LNCaP clone FGC (cell line): Measurements from ENCODE around the gene SLC23A2.
"Not testable (repeated sequence)": the region's sequence is repeated elsewhere in the genome, so short reads cannot be mapped to it uniquely, and the experiment has no call there.

Experiments
- DNase-seq: peaks from one replicate; pipeline ENCODE4 v3.0.0-alpha.2; 2011; ENCODE audit warnings: low read depth
- H3K4me3 ChIP-seq: 2 replicates; pipeline ENCODE4 v1.5.1; 2011; ENCODE audit warnings: mild to moderate bottlenecking, low read depth, low read length, control low read depth
- TF ChIP-seq, protein P1 (sequence below): IDR thresholded peaks from 2 replicates; pipeline ENCODE4 v1.5.1; 2012; ENCODE audit warnings: mild to moderate bottlenecking; ENCODE audit not compliant: control insufficient read depth, insufficient read depth; ENCODE audit errors: extremely low read depth

SLC23A2 gene

DNA sequence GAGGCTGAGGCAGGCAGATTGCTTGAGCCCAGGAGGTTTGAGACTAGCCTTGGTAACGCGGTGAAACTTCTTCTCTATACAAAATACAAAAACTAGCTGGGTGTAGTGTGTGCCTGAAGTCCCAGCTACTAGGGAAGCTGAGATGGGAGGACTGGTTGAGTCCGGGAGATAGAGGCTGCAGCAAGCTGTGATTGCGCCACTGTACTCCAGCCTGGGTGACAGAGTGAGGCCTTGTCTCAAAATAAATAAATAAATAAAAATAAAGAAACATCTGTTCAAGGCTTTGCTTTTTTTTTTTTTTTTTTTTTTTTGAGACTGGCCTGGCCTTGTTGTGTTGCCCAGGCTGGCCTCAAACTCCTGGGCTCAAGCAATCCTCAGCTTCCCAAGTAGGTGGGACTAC is 23.7 kb upstream of the SLC23A2 start:
- TF ChIP-seq, protein P1, sequence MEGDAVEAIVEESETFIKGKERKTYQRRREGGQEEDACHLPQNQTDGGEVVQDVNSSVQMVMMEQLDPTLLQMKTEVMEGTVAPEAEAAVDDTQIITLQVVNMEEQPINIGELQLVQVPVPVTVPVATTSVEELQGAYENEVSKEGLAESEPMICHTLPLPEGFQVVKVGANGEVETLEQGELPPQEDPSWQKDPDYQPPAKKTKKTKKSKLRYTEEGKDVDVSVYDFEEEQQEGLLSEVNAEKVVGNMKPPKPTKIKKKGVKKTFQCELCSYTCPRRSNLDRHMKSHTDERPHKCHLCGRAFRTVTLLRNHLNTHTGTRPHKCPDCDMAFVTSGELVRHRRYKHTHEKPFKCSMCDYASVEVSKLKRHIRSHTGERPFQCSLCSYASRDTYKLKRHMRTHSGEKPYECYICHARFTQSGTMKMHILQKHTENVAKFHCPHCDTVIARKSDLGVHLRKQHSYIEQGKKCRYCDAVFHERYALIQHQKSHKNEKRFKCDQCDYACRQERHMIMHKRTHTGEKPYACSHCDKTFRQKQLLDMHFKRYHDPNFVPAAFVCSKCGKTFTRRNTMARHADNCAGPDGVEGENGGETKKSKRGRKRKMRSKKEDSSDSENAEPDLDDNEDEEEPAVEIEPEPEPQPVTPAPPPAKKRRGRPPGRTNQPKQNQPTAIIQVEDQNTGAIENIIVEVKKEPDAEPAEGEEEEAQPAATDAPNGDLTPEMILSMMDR: no peak
- no peak overlapping the region for H3K4me3 ChIP-seq
- no peak for DNase-seq

GRCh38 chr20:5024103-5024502 is 22.8 kb upstream of the SLC23A2 start:
- H3K4me3 ChIP-seq: no peak overlapping the region
- TF ChIP-seq, protein P1: no peak
- no peak for DNase-seq

- DNase-seq: not testable (repeated sequence)
Observed at GRCh38 chr20:5023171-5023570, 21.9 kb upstream of the SLC23A2 start.

GRCh38 chr20:5020760-5021159 is 19.4 kb upstream of the SLC23A2 start:
- no peak overlapping the region for H3K4me3 ChIP-seq
- TF ChIP-seq, protein P1: no peak
- DNase-seq: no peak

More at GRCh38 chr20:5023171-5023570, 21.9 kb upstream of the SLC23A2 start:
- H3K4me3 ChIP-seq: not testable (repeated sequence)

GRCh38 chr20:5013682-5014447 is 12.6 kb upstream of the SLC23A2 start:
- TF ChIP-seq, protein P1: no peak
- no peak for DNase-seq
- no peak overlapping the region for H3K4me3 ChIP-seq

DNA sequence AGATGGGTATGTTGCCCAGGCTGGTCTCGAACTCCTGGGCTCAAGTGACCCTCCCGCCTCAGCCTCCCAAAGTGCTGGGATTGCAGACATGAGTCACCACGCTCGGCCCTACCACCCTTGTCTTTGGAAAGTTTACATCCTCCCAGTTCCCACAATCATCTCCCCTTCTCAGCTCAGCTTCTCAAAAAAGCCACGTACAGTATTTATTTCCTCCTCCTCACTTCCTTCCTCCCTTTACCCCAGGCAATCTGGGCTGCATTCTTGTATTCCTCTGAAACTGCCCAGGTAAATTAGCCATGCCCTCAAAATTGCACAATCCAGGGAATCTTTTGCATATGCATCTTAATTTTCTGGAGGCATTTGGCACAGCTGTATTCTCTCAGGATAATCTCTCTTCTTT is 7.4 kb upstream of the SLC23A2 start:
- DNase-seq: no peak
- H3K4me3 ChIP-seq: no peak overlapping the region
- TF ChIP-seq, protein P1: no peak

DNA sequence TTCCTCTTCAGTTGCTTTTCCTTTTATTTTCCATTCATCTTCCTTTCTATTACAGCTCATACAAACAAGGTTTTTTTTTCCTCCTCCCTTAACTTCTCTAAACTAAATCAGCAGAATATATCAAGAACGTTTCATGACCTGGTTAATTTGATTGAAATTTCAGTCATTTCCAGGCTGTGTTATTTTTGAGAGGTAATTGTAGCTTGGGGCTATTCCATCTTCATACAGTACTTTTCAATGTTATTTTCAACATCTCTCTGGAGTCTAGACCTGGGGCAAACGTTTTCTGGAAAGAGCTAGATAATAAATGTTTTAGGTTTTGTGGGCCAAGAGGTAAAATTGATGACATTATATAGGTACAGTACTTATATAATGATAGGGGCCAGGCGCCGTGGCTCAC is 4.0 kb upstream of the SLC23A2 start:
- H3K4me3 ChIP-seq: no peak overlapping the region
- no peak for DNase-seq
- TF ChIP-seq, protein P1: no peak

DNA sequence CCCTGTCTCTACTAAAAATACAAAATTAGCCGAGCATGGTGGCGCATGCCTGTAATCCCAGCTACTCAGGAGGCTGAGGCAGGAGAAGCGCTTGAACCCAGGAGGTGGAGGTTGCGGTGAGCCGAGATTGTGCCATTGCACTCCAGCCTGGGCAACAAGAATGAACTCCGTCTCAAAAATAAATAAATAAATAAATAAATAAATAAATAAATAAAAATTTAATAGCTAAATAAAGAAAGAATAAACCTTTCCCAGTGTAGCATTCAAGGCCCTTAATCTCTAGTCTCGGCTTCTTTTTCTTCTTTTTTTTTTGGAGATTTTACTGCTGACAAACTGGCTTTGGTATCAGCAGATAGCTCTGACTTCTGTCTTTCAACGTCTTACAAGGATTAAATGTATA is 3.5 kb upstream of the SLC23A2 start:
- H3K4me3 ChIP-seq, DNase-seq: not testable (repeated sequence)
